GM20000 (cell line): ENCODE data around the gene PDK2.

Experiments
- DNase-seq: peaks from one replicate; pipeline ENCODE4 v3.0.0; 2012; ENCODE audit warnings: low spot score
- TF ChIP-seq, protein P1 (sequence below): IDR thresholded peaks from 2 replicates; pipeline ENCODE4 v1.5.1; 2012; ENCODE audit warnings: mild to moderate bottlenecking, control low read depth; ENCODE audit errors: extremely low read depth, missing control alignments

The PDK2 gene

DNA sequence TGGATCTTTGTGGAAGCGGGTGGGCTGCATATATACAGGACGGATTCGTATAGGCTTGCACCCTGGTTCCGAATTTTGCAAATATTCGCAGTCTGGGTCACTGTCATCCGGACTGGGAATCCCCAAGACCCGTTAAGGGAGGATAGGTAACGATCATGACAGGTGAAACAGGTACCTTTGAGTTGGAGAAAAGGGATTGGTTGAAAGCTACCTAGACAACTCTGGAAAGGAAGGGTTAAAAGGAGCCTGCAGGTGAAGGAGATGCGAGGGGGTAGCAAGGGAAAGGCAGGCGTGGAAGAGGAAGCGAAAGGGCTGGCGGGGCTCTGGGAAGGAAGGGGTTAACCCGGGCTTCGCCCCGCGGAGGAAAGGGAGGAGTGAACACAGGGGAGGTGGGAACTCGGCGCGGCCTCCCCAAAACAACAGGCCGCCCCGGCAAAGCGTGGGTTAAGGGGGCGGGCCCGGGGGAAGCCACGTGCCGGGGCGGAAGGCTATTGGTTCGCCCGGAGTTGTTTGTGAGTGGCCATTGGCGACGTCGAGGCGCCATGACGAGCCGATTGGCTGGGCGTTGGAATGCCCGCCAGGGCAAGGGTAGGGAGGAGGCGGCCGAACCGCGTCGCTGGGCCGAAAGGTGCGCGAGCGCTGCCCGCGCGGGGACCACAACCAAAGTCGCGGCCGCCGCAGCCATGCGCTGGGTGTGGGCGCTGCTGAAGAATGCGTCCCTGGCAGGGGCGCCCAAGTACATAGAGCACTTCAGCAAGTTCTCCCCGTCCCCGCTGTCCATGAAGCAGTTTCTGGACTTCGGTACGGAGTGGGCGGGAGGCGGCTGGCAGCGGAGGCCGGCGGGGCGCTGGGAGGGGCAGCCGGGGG, at the start of gene PDK2:
Gene PDK2 (plus strand): TSS at position 599 of the 867 bp plus-strand sequence. CDS start 85 bp downstream, at position 684.
- DNase-seq: peak; percentile 98
- TF ChIP-seq, protein P1, sequence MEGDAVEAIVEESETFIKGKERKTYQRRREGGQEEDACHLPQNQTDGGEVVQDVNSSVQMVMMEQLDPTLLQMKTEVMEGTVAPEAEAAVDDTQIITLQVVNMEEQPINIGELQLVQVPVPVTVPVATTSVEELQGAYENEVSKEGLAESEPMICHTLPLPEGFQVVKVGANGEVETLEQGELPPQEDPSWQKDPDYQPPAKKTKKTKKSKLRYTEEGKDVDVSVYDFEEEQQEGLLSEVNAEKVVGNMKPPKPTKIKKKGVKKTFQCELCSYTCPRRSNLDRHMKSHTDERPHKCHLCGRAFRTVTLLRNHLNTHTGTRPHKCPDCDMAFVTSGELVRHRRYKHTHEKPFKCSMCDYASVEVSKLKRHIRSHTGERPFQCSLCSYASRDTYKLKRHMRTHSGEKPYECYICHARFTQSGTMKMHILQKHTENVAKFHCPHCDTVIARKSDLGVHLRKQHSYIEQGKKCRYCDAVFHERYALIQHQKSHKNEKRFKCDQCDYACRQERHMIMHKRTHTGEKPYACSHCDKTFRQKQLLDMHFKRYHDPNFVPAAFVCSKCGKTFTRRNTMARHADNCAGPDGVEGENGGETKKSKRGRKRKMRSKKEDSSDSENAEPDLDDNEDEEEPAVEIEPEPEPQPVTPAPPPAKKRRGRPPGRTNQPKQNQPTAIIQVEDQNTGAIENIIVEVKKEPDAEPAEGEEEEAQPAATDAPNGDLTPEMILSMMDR: no peak

DNA sequence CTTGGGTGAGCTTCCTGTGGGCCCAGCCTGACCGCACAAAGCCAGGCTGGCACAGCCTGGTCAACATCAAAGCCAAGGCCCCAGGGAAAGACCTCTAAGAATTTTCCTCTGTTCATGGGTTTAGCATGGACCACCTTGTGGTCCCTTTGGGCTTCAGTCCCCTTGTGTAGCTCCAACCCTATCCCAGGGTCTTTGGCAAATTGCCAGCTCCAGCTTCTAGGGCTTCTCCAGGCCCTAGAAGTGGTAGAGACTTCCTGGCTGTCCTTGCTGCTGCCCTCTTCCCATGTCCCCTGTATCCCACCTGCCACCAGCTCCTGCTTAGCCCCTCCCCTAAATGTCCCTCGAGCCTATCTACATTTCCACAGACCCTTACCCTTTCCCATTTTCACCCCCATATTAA, 49.0 kb upstream of the PDK2 start:
- no peak for DNase-seq
- TF ChIP-seq, protein P1: no peak

DNA sequence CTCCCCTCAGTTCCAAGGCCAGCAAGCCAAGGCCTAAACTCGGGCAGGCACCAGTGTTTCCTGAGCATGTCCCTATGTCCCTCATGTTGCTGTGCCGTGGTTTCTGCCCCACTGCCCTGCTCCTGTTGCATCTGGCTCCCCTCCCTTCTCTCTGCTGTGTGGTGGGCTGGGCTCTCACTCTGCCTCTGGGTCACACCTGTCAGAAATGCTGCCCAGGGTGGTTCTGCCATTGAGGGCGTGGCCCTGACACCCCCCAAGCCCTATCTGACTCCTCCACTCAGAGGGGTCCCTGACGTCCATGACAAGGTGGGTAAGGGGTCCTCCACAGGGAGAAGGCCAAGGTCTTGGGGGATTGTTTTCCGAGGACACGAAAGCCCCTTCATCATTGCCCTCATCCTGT, 48.5 kb upstream of the PDK2 start:
- DNase-seq: no peak
- TF ChIP-seq, protein P1: no peak

DNA sequence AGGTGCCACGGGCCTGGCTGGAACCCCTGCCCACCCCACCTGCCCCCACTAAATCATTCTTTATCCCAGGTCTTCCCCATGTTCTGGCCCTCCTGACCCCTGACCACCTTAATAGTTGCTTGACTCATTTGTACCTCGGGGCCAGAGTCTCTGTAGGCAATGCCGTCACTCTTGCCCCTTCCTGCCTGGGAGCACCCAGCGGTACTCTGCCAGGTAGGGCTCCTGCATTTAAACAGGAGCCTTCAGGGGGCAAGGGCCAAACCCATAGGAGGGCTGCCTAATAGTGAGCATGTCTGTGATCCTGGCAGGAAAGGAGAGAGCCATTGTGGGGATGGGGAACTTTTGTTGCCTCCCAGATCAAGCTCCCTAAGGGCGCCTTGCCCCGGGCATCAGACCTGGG, 48.1 kb upstream of the PDK2 start:
- TF ChIP-seq, protein P1: no peak
- DNase-seq: no peak

DNA sequence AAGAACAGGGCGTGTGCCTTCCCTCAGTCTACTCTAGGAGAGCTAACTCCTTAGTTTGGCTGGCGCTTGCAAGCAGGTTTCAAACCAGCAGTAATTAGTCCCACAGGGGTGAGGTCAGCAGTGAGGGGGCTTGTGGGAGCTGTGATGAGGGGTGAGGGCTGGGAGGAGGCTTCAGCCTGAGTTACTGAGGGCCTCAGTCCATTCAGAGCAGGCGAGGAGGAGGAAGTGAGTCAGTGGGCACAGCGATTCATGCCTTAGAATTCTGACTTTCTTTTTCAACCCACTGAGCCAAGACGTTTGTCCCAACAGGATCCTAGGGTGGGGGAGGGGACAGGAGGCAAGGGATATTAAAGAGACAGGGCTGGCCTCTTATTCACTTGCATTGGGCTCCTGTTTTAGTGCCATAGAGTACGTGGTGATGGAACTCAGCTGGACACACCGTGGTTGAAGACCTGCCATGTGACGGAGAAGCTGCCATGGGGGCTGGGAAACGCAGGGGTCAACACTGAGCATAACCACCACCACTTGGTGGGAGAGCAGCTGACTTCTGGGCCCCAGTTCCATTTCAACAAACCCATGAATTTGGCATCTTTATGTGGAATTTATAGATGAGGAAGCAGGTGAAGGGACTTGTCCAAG, 47.5 kb upstream of the PDK2 start:
- TF ChIP-seq, protein P1: no peak
- DNase-seq: no peak

DNA sequence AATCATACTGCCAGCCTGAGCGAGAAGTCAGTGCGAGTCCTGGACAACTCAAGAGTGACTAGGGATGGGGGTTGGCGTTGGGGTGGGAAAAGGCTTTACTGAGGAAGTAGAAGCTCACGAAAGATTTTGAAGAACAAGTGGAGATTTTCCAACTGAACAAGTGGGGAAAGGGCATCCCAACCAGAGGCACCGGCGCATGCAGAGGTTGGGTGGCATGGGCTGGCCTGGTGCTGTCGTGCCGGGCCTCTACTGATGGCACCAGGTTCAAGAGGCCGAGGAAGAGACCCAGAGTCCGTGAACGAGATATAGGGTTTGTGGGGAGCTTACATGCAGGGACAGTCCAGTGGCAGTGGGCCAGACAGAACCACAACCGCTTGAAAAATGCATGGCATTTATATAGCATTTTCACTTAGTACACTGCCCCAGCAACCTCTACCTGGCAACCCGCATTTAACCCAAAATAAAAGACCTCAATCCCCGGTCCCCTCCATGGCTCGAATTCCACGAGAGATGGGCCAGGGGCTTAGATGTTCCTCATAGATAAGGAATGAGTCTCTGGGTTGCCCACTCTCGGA, 46.9 kb upstream of the PDK2 start:
- no peak for DNase-seq
- TF ChIP-seq, protein P1: no peak

DNA sequence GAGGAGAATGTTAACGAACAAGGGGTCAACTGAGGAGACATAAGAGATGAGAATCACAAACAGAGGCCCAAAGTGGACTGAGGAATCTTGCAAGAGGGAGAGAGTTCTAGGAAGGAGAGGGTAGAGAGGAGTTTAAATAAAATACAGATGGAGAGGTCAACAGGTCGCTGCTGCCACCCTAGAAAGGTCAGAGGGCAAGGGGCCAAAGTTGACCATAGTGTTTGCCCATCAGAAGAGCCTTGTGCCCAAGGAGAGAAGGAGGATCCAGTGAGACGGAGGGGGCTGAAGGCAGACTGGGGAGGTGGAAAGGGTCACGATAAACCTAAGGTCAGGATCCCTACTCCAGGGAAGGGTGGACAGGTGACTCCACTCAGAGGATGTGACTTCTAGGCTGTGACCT, 46.2 kb upstream of the PDK2 start:
- TF ChIP-seq, protein P1: no peak
- DNase-seq: no peak
